GM19193 (cell line): ENCODE measurements around the gene IFTAP.

Experiments
- POLR2A ChIP-seq: IDR thresholded peaks from 4 replicates; pipeline ENCODE4 v1.6.1; 2011; ENCODE audit not compliant: insufficient read depth, insufficient read length; ENCODE audit errors: extremely low read depth

IFTAP gene

DNA sequence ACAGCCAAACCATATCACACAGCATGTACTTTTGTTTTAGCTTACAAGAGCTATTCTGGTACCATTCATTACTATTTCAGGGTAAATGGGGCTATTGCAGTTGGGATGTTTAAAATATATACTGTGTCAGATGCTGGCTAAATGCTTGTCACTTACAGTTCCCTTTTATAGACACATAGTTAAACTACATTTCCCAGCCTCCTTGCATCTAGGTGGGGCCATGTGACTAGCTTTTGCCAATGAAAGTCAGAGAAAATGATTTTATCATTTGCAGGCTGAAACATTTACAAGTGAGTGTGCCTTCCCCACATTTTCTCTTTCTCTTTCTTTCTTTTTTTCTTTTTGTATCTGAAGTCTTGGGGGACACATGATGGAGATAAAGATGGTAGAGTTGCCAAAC lies 7.8 kb upstream of the IFTAP start:
- no peak for TF ChIP-seq POLR2A

DNA sequence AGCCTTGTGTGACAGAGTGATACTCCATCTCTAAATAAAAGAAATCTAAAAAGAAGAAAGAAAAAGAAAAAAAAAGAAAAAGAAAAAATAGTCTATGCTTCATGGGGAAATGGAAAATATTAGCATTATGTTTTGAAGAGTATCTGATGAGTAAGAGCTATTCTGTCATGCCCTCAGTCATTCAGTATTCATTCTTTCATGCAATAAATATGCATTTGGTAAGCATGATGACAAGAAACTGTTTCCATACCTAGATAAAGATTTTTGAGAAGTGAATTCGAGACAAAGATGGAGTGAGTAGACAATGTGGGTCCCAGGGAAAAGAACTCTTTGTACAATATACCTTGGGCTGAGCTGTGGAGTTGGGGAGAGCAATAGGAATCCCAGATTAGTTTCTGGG lies 6.2 kb upstream of the IFTAP start:
- TF ChIP-seq POLR2A = no peak

DNA sequence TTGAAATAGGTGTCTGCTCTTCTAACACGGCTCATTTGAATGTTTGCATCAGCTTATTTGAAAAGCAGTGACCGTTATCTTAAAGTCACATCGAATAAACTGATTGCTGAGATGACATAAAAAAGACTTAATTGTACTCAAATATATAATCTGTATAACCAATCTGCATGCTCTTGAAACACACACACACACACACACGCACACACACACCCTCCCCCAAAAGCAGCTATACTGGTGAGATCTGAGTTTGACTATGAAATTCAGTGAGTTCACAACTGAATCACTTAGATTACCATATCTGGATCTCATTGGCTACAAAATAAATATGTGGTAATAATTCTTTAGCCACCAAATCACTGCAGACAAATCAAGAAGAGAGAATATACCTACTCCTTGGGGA lies 3.8 kb upstream of the IFTAP start:
- TF ChIP-seq POLR2A = no peak

GRCh38 chr11:36591433-36591832 lies 2.9 kb upstream of the IFTAP start:
- TF ChIP-seq POLR2A = no peak

- TF ChIP-seq POLR2A = no peak
Observed at GRCh38 chr11:36596880-36597279, 2.6 kb downstream of the IFTAP start.

DNA sequence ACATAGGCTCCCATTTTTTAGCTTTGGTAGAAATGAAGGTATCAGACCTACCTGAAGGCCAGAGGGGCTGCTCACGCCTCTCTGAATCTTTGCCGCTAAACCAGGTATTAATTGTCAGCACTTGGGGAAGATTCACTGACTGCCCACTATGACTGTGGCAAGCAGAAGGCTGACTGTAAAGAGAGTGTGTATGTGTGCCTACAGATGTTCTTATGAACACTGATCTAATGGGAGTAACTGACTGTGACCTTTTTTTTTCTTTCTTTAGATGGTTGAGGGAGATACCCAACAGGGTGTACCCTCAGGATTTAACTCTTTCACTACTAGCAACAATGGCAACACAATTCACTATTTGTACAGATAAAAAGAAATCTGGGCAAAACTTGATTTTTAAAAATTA lies 3.7 kb downstream of the IFTAP start, which contains the start of gene RAG2:
RAG2 (minus strand) TSS at position 186 of the 400 bp plus-strand sequence. CDS start 4,068 bp downstream, outside the sequence.
- no peak for TF ChIP-seq POLR2A

- TF ChIP-seq POLR2A = no peak
Observed at GRCh38 chr11:36600180-36600579, 5.9 kb downstream of the IFTAP start.

DNA sequence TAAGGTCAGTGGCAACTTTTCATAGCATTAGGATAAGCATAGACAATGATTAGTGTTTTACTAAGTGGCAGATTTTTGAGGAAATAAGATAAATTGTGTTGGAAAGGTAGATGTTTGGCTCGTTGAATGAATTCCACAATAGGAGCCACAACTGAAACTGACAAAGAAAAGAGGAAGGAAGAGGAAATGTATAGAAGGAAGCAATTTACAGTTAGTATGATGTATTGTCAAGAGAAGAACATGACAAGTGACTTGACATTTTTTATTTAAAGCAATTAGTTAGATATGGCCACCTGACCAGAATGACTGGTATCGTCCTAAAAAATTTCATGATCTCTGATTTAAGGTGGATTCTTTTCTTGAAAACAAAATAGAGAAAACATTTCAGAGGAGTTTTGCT lies 6.9 kb downstream of the IFTAP start:
- no peak for TF ChIP-seq POLR2A

DNA sequence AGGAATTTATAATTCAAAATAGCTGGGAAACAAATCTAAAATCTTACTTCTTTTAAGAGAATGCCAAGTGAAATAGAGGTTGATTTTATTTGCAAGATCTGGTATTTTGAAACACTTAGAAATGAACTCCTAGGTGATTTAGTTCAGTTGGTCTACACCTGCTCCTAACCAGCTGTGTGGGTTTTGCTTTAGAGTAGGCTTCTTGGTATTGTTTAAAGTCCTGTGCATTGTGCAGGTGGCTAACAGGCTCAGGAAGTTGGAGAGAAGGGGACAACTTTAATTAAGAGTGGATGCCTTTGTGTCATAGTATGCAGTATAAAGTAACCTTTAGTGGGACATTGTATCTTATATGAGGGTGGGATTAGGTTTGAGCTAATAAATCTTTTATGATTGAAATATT lies 7.8 kb downstream of the IFTAP start:
- TF ChIP-seq POLR2A = no peak

GRCh38 chr11:36605221-36606216 lies 11.2 kb downstream of the IFTAP start:
- TF ChIP-seq POLR2A = no peak

DNA sequence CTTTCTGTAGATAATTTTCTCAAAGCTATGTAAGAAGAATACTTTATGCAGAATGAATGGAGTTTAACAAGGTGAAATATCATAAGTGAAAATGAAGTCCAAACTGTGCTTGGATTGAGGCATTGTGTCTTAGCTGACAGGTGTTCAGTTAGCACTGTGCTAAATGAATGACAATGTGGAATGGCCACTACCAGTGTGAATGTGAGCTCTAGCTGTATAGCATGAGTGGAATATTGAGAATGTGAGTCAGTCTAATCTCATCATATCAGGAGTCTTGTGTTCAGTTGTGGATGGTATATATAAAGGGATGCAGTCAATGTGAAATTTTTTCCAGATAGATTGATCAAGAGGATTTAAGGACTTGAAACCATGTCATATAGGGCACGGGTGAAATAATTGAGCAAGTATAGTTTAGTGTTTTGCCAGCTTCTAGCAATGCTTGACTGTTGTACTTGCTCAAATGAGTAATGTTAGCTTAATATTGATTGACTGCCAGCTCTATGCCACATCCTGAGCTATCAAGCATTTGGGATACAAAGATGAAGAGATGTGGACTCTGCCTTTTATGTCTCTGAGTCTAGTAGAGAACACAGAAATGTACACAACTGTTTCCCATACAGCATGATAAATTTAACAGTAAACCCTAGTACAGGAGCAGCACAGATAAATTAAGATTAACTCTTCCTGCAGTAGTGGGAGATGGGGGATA lies 14.3 kb downstream of the IFTAP start:
- no peak for TF ChIP-seq POLR2A

- TF ChIP-seq POLR2A = no peak
Observed at GRCh38 chr11:36609383-36609782, 15.1 kb downstream of the IFTAP start.

GRCh38 chr11:36615826-36616225 lies 21.5 kb downstream of the IFTAP start:
- TF ChIP-seq POLR2A = no peak

GRCh38 chr11:36617543-36618362 lies 23.5 kb downstream of the IFTAP start:
- TF ChIP-seq POLR2A = no peak
